CD14-positive monocyte (primary cell): ENCODE results near the gene SPCS1. TPM values are rescaled to one million over a fixed set of nuclear protein-coding genes. Genes with fewer than 3 reads are reported as not detected.

Source experiments
- DNase-seq, 3 donors: peaks; one replicate each; pipeline ENCODE4 v3.0.0-alpha.2; 2011 to 2022
- H2AFZ ChIP-seq: 2 replicates; pipeline ENCODE4 v1.6.0; 2012; ENCODE audit warnings: mild to moderate bottlenecking, low read depth, low read length, inconsistent platforms; ENCODE audit not compliant: insufficient read depth, poor library complexity, severe bottlenecking
- H3K27ac ChIP-seq, 2 donors: 1 replicate in 1 of 2; 2 replicates in 1 of 2; pipeline ENCODE4 v1.5.1; 2012 to 2013; ENCODE audit warnings: low read length in 2 of 2, control low read depth in 1 of 2, inconsistent platforms in 1 of 2, low read depth in 1 of 2, mild to moderate bottlenecking in 1 of 2
- H3K27me3 ChIP-seq, 2 donors: one replicate each; pipeline versions ENCODE4 v1.6.0 to v1.6.1; 2011 to 2013; ENCODE audit warnings: low read length in 2 of 2; ENCODE audit not compliant: control insufficient read depth in 2 of 2, insufficient read depth in 2 of 2
- H3K36me3 ChIP-seq, 2 donors: replicated peaks in 1 of 2; 1 replicate in 1 of 2; 2 replicates in 1 of 2; pipeline versions ENCODE4 v1.5.1 to v1.6.1; 2012 to 2013; ENCODE audit warnings: low read length in 2 of 2, control low read depth in 1 of 2, inconsistent platforms in 1 of 2, mild to moderate bottlenecking in 1 of 2; ENCODE audit not compliant: insufficient read depth in 2 of 2, control insufficient read depth in 1 of 2
- H3K4me1 ChIP-seq, 2 donors: 1 replicate in 1 of 2; 2 replicates in 1 of 2; pipeline versions ENCODE4 v1.5.1 to v1.6.1; 2012 to 2013; ENCODE audit warnings: low read length in 2 of 2, control low read depth in 1 of 2, inconsistent platforms in 1 of 2, mild to moderate bottlenecking in 1 of 2, moderate library complexity in 1 of 2; ENCODE audit not compliant: insufficient read depth in 2 of 2, control insufficient read depth in 1 of 2
- H3K4me2 ChIP-seq: replicated peaks from 2 replicates; pipeline ENCODE3; 2012; ENCODE audit warnings: low read length, moderate library complexity, mild to moderate bottlenecking; ENCODE audit not compliant: poor library complexity, severe bottlenecking; ENCODE audit errors: extremely low read depth
- H3K4me3 ChIP-seq, 3 experiments: fragments of 200-600 bp in 1 of 3; sonication (generic) in 1 of 3; replicated peaks in 1 of 3; 1 replicate in 2 of 3; 2 replicates in 1 of 3; pipeline ENCODE4 v1.5.1; 2011 to 2013; ENCODE audit warnings: low read length in 3 of 3, mild to moderate bottlenecking in 3 of 3, control low read depth in 2 of 3, low read depth in 2 of 3, inconsistent platforms in 1 of 3, moderate library complexity in 1 of 3
- H3K79me2 ChIP-seq: 2 replicates; pipeline ENCODE4 v1.6.0; 2012; ENCODE audit warnings: mild to moderate bottlenecking, control low read depth, inconsistent platforms, low read length, moderate library complexity; ENCODE audit not compliant: insufficient read depth
- H3K9ac ChIP-seq: 2 replicates; pipeline ENCODE4 v1.6.0; 2017; ENCODE audit warnings: low read length, mild to moderate bottlenecking; ENCODE audit not compliant: insufficient read depth, poor library complexity, severe bottlenecking
- H3K9me3 ChIP-seq, 2 donors: replicated peaks in 1 of 2; 1 replicate in 1 of 2; 2 replicates in 1 of 2; pipeline versions ENCODE4 v1.5.1 to v1.6.1; 2012 to 2013; ENCODE audit warnings: low read length in 2 of 2, control low read depth in 1 of 2; ENCODE audit not compliant: control insufficient read depth in 1 of 2, insufficient read depth in 1 of 2
- H4K20me1 ChIP-seq: 2 replicates; pipeline ENCODE4 v1.6.0; 2012; ENCODE audit warnings: mild to moderate bottlenecking, low read length, control low read depth, moderate library complexity; ENCODE audit not compliant: insufficient read depth
- H3K27ac Mint-ChIP-seq, 7 donors: one replicate each; pipeline ENCODE4 v1.8.0; 2020; ENCODE audit warnings: mild to moderate bottlenecking in 7 of 7, mixed read lengths in 7 of 7, moderate library complexity in 6 of 7, inconsistent platforms in 2 of 7
- H3K27me3 Mint-ChIP-seq, 3 donors: one replicate each; pipeline ENCODE4 v1.8.0; 2021 to 2022; ENCODE audit warnings: low read depth in 3 of 3, mild to moderate bottlenecking in 3 of 3, mixed read lengths in 3 of 3, moderate library complexity in 3 of 3, inconsistent platforms in 1 of 3
- H3K36me3 Mint-ChIP-seq, 2 donors: one replicate each; pipeline ENCODE4 v1.8.0; 2020; ENCODE audit warnings: mixed read lengths in 2 of 2, inconsistent platforms in 1 of 2, mild to moderate bottlenecking in 1 of 2
- H3K4me1 Mint-ChIP-seq: one replicate; pipeline ENCODE4 v1.8.0; 2020; ENCODE audit warnings: mild to moderate bottlenecking, mixed read lengths
- H3K4me3 Mint-ChIP-seq, 2 donors: one replicate each; pipeline ENCODE4 v1.8.0; 2020; ENCODE audit warnings: mild to moderate bottlenecking in 2 of 2, mixed read lengths in 2 of 2, moderate library complexity in 1 of 2
- H3K9me3 Mint-ChIP-seq, 7 donors: one replicate each; pipeline ENCODE4 v1.8.0; 2020 to 2022; ENCODE audit warnings: mixed read lengths in 7 of 7, mild to moderate bottlenecking in 6 of 7, moderate library complexity in 6 of 7, inconsistent platforms in 2 of 7
- WGBS: methylation state at CpG from one replicate; pipeline ENCODE4 v1.1.5; 2013; ENCODE audit warnings: missing lambda C conversion rate; ENCODE audit not compliant: insufficient coverage; 5-methylcytosine and 5-hydroxymethylcytosine counted together
- intact Hi-C, 2 donors: fragments of 100-400 bp; cut with micrococcal nuclease; formaldehyde crosslinking; loops; one replicate each; pipeline versions ENCODE4 v1.15.0 to v1.15.1; 2023
- polyA plus RNA-seq, 3 donors: library from polyadenylated mRNA; depleted of rRNA in 1 of 3; unstranded in 2 of 3; stranded (reverse) in 1 of 3; fragments of 300-500 nt in 2 of 3; fragments of >200 nt in 1 of 3; fragmentation: Illumina TruSeq in 2 of 3; gene quantifications; 1 replicate in 2 of 3; 2 replicates in 1 of 3; pipeline ENCODE4 v1.2.3, GENCODE V29; 2012 to 2021
- TF ChIP-seq, protein P1 (sequence below): fragments of 200-600 bp; IDR thresholded peaks from one replicate; pipeline ENCODE4 v1.8.0; 2022; ENCODE audit warnings: antibody characterized with exemption, mild to moderate bottlenecking

Gene SPCS1
- polyA plus RNA-seq, 3 donors: 99.0 to 242 (median 228) TPM

DNA sequence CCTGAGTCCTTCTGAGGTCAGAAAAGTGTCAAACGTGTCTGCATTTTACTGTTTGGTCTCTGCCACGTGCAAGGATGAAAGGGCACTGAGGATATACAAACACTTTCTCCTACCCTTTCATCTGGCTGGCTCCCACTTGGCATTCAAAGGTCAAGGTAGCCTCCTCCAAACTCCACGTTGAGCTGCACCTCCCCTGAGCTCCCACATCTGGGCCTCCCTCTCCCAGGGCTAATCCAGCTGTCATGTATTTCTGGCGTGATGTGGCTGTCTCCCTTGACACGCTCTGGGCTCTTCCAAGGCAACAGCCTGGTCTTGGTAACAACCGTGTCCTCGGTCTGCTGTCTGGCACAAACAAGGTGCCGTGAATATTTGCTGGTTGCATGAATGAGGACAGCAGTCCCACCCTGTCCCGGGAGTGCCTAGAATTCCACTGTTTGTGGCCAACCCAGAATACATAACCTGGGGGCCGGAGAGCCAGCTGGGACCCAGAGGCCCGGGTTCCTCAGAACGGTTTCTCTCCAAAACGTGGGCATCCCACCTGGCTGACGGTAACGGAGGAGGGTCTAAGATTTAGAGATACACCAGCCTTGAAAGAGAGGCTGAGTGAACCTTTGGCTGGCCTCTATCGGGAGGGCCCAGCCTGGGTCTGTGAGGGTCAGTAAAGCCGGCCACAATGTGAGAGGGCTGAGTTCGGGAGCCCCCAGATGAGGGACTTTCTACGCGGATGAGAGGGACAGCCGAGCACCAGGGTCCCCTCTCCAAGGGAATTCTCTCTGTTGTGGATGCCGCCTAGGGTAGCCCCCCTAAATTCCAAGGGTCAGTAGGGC lies 1.1 kb upstream of the SPCS1 start:
- Histone ChIP-seq H2AFZ (peak overlapping the region; percentile 97), H3K4me1 (peaks cover 28 to 34% of the 10 kb centered on the region in 2 donors), H3K4me2 (peak overlapping the region; percentile 99), H4K20me1 (peaks cover 5% of the 10 kb centered on the region), H3K36me3 (peaks cover 10 to 25% of the 10 kb centered on the region in 2 donors), H3K4me3 (peak overlapping the region; percentile 89 to 99 (median 99)), H3K27me3 (no peaks in the 10 kb centered on the region), H3K9me3 (no peaks in the 10 kb centered on the region), H3K27ac (peak overlapping the region; percentile 19 to 95), H3K9ac (peak overlapping the region; percentile 89), H3K79me2 (peaks cover 69% of the 10 kb centered on the region)
- no peak for DNase-seq
- H3K4me1 Mint-ChIP-seq: peaks cover 31% of the 10 kb centered on the region
- no peaks in the 10 kb centered on the region for H3K9me3 Mint-ChIP-seq
- H3K36me3 Mint-ChIP-seq: peaks cover 13 to 23% of the 10 kb centered on the region in 2 donors
- peak overlapping the region; percentile 75 to 90 (median 86) for H3K27ac Mint-ChIP-seq
- WGBS: 11% methylated on average over 18 of the region's 22 CpGs
- H3K27me3 Mint-ChIP-seq: peaks cover 0 to 3% (median 0%) of the 10 kb centered on the region in 3 donors
- H3K4me3 Mint-ChIP-seq: peak overlapping the region; percentile 94 to 96
- intact Hi-C loops: no loop called here
- TF ChIP-seq, protein P1, sequence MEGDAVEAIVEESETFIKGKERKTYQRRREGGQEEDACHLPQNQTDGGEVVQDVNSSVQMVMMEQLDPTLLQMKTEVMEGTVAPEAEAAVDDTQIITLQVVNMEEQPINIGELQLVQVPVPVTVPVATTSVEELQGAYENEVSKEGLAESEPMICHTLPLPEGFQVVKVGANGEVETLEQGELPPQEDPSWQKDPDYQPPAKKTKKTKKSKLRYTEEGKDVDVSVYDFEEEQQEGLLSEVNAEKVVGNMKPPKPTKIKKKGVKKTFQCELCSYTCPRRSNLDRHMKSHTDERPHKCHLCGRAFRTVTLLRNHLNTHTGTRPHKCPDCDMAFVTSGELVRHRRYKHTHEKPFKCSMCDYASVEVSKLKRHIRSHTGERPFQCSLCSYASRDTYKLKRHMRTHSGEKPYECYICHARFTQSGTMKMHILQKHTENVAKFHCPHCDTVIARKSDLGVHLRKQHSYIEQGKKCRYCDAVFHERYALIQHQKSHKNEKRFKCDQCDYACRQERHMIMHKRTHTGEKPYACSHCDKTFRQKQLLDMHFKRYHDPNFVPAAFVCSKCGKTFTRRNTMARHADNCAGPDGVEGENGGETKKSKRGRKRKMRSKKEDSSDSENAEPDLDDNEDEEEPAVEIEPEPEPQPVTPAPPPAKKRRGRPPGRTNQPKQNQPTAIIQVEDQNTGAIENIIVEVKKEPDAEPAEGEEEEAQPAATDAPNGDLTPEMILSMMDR: no peak

DNA sequence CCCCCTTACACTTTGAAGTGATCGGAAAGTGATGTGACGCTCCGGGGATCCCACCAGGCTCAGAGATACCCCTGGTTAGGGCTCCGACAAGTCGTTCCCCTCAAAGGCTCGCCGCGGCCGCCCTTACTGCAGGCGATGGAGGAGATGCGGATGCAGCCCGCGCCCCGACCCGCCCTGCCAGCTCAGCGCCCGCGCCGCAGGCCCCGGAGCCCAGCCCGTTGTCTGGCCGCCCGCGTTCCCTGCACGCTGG lies 543 bp upstream of the SPCS1 start:
- Mint-ChIP-seq H3K9me3 (no peaks in the 10 kb centered on the region), H3K4me3 (peak overlapping the region; percentile 94 to 96), H3K27ac (peak overlapping the region; percentile 75 to 98 (median 87)), H3K36me3 (peaks cover 10 to 25% of the 10 kb centered on the region in 2 donors), H3K4me1 (peaks cover 36% of the 10 kb centered on the region), H3K27me3 (peaks cover 0 to 3% (median 0%) of the 10 kb centered on the region in 3 donors)
- Histone ChIP-seq H2AFZ (peak overlapping the region; percentile 97), H4K20me1 (peaks cover 5% of the 10 kb centered on the region), H3K4me2 (peak overlapping the region; percentile 99), H3K4me1 (peaks cover 29 to 34% of the 10 kb centered on the region in 2 donors), H3K27me3 (no peaks in the 10 kb centered on the region), H3K27ac (peak overlapping the region; percentile 19 to 95), H3K4me3 (peak overlapping the region; percentile 89 to 99 (median 99)), H3K9ac (peak overlapping the region; percentile 89), H3K9me3 (no peaks in the 10 kb centered on the region), H3K36me3 (peaks cover 10 to 22% of the 10 kb centered on the region in 2 donors), H3K79me2 (peaks cover 69% of the 10 kb centered on the region)
- intact Hi-C loops: no loop called here
- 1% methylated on average over 25 of the region's 25 CpGs for WGBS
- DNase-seq: no peak
- TF ChIP-seq, protein P1: no peak
